HG02678 (cell line): ENCODE data around the gene OR52L1.
"Not testable (repeated sequence)": the region's sequence is repeated elsewhere in the genome, so short reads cannot be mapped to it uniquely, and the experiment has no call there.

Experiments
- ATAC-seq: cut with Tn5 transposase; IDR thresholded peaks from one replicate; pipeline ENCODE4 v1.9.1; 2021; ENCODE audit warnings: mild to moderate bottlenecking, moderate library complexity; ENCODE audit not compliant: unreplicated experiment

The OR52L1 gene

GRCh38 chr11:5986885-5987284 is at the start of gene OR52L1:
Gene OR52L1 (minus strand): TSS chr11:5986985. CDS start chr11:5986930, 55 bp downstream.
- ATAC-seq: no peak

- ATAC-seq: no peak
Measured at GRCh38 chr11:6030708-6031405, 44.1 kb upstream of the OR52L1 start, which contains the start of gene OR56A1. Gene OR56A1 (minus strand): TSS chr11:6030758. CDS start chr11:6027692, 3,066 bp downstream.

DNA sequence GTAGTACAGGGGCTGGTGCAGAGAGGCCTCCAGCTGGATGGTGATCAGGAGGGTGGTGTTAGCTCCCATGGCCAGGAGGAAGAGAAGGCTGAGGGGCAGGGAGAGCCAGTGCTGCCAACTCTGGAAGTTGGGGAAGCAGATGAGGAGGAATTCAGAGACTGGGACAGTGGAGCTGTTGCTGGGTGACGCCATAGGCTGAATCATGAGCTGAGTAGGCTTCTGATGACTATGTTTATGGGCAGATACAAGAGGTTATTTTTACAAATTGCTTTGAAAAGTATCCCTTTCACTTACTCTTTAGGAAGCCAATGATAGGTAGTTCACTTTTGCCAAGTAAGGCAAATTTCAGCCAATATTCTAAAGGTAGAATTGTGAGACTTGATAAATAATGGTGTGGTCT is 40.7 kb upstream of the OR52L1 start:
- no peak for ATAC-seq

DNA sequence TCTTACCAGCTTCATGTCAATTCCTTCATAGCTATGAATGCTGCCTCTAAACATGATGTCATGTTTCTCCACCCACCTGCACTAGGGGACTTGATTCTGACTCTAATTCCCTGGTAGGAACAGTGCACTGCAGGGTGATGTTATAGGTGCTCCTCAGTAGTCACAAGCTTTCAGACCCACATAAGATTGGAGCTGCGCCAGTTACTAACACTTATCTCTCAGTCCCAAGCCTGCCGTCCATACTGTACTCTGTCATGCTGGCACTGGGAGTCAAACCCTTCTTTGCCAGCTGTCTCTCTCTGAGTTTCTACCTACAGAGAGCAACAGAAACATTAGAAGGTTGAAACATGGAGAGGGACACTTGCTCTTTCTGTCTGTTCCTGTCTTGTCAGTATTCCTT is 38.3 kb upstream of the OR52L1 start:
- no peak for ATAC-seq

GRCh38 chr11:6022956-6023355 is 36.2 kb upstream of the OR52L1 start:
- no peak for ATAC-seq

GRCh38 chr11:6013042-6013441 is 26.3 kb upstream of the OR52L1 start:
- no peak for ATAC-seq

DNA sequence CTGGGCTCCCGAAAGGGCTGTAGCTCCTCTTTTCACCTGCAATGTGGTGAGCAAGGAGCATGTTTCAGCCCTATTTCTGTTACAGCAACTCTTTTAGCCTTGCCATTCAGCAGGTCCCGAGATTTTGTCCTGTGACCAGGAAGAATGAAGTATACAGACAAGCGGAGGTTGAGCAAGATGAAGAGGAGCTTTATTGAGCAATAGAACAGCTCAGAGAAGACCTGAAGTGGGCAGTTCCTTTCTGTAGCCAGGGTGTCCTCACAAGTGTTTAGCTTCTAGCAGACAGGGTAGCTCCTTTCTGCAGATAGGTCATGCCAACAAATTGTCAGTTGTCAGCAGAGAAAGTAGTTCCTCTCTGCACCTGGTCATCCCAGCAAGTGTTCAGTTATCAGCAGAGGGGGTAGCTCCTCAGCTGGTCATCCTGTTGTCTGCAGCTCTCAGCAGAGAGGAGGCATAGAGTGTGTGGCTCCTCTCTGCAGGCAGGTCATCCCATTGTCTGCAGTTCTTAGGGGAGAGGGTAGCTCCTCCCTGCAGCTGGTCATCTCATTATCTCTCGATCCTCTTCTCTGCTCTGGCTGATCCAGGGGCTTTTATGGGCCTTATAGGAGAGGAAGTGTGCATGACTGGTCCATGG is 25.4 kb upstream of the OR52L1 start:
- no peak for ATAC-seq

DNA sequence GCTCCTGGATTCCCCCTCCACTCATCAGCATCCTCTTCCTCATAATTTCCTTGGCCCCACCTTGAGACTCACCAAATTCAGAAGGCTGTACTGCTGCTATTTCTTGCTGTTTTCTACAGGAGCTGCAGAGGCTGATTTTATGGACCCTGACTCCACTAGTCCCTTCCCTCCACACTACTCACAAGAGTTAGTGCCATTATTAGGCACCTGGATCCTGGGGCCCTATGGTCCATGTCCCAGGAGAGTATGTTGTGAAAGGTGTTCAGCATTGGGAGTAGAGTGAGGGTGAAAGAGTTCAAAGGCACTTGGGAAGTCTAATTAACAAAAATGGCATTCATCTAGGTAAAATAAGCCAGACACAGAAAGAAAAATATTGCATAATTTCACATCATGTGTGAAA is 20.1 kb upstream of the OR52L1 start, which contains the start of gene OR56A4:
TSS of gene OR56A4 (minus strand) at position 101 of the 400 bp plus-strand sequence. CDS start 3,954 bp downstream, outside the sequence.
- no peak for ATAC-seq

DNA sequence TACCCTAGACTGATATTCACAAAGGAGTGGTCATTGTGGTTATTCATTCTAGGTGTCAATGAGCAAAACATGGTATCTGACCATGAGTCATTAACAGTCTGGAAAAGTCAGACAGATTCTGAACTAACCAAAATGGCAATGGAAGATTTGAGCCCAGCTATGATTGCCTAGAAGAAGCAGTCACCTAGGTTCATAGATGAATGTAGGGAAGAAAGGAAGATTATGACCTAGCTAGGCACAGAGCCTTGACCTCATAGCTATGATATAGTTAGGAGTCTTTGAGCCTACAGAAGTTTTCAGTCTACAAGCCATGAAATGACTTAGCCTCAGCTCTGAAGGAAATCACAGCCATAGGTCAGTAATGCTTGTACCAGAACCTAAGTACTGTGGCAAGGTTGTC is 19.6 kb upstream of the OR52L1 start:
- ATAC-seq: no peak

DNA sequence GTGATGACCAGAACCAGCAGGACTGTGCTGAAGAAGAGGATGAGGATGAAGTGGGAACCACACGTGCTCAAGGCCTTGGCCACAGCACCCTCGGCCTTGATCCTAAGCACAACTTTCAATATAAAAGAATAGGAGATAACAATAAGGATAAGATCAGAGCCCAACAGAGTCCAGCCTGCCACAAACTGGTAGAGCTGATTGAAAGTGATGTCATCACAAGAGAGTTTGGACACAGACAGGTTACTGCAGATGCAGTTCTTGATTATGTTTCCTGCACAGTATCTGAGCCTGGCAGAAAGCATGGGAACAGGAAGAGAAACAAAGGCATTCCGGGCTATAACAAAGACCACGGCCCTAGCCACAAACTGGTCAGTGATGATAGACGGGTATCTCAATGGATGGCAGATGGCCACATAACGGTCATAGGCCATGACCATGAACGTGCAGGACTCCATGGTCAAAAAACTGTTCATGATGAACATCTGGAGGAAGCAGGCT is 15.5 kb upstream of the OR52L1 start:
- ATAC-seq: no peak

- ATAC-seq: no peak
Measured at GRCh38 chr11:5994791-5995190, 8.0 kb upstream of the OR52L1 start.

DNA sequence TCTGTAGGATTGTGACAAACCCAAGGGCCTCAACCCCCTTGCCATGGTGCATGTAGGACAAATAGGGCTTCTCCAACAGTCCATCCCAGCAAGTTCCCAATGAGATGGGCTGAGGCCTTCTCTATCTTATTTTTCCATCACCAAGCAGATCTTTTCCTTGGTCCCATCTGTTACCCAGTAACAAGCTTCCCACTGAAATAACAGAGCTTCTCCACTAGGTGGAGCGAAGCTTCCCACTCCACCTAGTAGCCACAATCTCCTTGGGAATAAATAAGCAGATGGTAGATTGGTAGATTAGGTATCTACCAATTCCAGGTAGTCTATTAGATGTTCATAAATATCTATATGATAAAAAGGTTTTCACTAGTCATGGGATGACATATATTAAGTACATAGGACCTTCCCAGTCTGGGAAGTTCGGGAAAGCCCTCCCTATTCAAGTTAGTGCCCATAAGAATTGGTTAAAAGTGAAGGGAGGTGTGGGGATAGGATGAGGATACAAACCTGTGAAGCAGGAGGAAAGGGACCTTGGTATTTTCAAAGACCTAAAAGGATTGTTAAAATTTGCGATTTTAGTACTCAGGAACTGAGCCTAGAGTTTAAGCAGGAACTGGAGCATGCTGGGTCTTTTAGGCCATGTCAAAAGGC is 5.9 kb upstream of the OR52L1 start:
- ATAC-seq: no peak

DNA sequence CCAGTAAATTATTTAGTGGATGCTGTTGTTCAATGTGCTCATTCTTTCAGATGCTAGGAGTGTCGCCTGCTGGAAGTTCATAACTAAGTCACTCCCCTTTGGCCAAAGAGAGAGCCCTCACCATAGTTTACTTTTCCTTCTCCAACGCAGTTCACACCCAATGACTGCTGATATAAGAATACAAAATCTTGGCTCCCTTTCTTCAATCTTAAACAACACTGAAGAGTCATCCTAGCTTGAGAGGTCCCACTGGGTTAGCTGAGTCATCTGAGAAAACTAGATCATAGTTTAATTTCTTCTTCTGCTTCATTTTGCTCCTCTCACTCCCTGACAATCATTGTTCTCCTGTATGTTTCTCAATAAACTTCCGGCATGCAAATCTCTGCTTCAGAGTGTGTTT is 5.4 kb upstream of the OR52L1 start:
- no peak for ATAC-seq

GRCh38 chr11:5989203-5989602 is 2.4 kb upstream of the OR52L1 start:
- no peak for ATAC-seq

- ATAC-seq: no peak
Measured at GRCh38 chr11:5983443-5983842, 3.3 kb downstream of the OR52L1 start.

DNA sequence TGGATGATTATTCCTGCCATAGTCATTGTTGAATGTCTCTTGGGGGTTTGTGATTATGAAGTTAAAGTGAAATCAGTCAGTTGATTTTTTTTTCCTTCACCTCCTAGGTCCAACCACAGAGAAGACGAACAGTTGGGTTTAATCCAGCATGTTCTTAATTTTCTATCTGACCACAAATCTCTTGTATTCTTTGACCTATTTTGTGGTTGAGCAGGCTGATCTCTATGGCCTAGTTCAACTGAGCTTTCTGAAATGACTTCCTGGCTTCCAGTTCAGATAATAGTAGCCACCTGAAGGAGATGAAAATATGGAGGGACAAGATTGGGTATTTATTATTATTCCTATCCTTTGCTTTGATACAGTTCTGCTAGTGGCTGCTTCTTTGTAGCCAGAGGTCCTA is 13.3 kb downstream of the OR52L1 start:
- ATAC-seq: no peak

DNA sequence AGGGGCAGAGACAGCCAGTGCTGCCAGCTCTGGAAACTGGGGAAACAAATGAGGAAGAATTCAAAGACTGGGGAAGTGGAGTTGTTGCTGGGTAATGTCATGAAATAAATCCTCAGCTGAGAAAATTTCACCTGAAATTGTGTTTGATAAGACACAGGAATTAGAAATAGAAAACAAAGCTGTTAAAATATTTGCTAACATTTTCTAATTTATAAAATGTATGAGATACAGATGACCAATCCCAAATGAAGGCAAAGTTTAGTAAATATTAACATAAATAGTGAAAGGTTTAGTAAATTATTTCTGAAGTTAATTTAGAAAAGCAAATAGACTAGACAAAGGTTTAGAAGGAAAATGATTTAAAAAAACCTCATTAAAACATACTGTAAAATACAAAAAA is 18.4 kb downstream of the OR52L1 start, which contains the start of gene OR56A5:
TSS of gene OR56A5 (minus strand) at position 101 of the 400 bp plus-strand sequence. CDS start at position 101, 0 bp downstream.
- ATAC-seq: no peak

- ATAC-seq: no peak
Measured at GRCh38 chr11:5967708-5968107, 19.1 kb downstream of the OR52L1 start.

DNA sequence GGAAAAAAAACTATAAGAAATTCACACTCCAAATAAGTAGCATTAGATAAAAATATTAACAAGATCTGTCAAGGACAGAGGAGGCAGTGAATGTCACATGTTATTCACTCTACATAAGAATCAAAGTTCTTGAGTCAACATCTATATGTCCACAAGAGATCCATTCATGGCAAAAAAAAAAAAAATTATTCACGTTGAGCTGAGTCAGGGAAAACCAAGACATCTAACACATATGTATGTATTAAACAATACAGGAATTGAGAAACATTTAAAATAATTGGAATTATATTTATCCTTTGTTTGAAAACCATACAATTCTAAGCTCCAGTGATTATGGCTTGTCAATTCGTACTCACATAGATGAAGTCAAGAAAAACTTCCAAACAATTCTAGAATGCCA is 19.8 kb downstream of the OR52L1 start:
- no peak for ATAC-seq

- not testable (repeated sequence) for ATAC-seq
Measured at GRCh38 chr11:5960704-5961320, 26.0 kb downstream of the OR52L1 start.

- ATAC-seq: no peak
Measured at GRCh38 chr11:5955586-5955985, 31.2 kb downstream of the OR52L1 start.
